KMS-11 (cell line): ENCODE results near the gene MYRF.

ENCODE experiments used
- H2AFZ ChIP-seq: fragments of 200-600 bp; sonication (generic); 2 replicates; pipeline ENCODE4 v1.6.1; 2016; ENCODE audit warnings: antibody characterized with exemption, mixed run types, low read depth
- H3K27ac ChIP-seq: fragments of 200-600 bp; sonication (generic); 2 replicates; pipeline ENCODE4 v1.6.1; 2016; ENCODE audit warnings: mild to moderate bottlenecking, mixed run types
- H3K27me3 ChIP-seq: fragments of 200-600 bp; sonication (generic); 2 replicates; pipeline ENCODE4 v1.6.1; 2017; ENCODE audit warnings: mild to moderate bottlenecking, low read depth, mixed run types, moderate library complexity; ENCODE audit not compliant: insufficient read depth
- H3K36me3 ChIP-seq: fragments of 200-600 bp; sonication (generic); 2 replicates; pipeline ENCODE4 v1.6.1; 2017; ENCODE audit warnings: mild to moderate bottlenecking, mixed run types; ENCODE audit not compliant: insufficient read depth
- H3K4me1 ChIP-seq: fragments of 200-600 bp; sonication (generic); 2 replicates; pipeline ENCODE4 v1.6.1; 2016; ENCODE audit warnings: mild to moderate bottlenecking, low read depth, mixed run types; ENCODE audit not compliant: poor library complexity, severe bottlenecking
- H3K4me2 ChIP-seq: fragments of 200-600 bp; sonication (generic); 2 replicates; pipeline ENCODE4 v1.7.0; 2016; ENCODE audit warnings: mild to moderate bottlenecking, mixed run types
- H3K4me3 ChIP-seq: fragments of 200-600 bp; sonication (generic); IDR thresholded peaks from 2 replicates; pipeline ENCODE4 v1.6.1; 2017; ENCODE audit warnings: low read depth, low read length, mixed read lengths; ENCODE audit not compliant: insufficient read depth
- H3K79me2 ChIP-seq: fragments of 200-600 bp; sonication (generic); 2 replicates; pipeline ENCODE4 v1.6.1; 2016; ENCODE audit warnings: low read depth, mixed run types; ENCODE audit not compliant: insufficient read depth
- H3K9ac ChIP-seq: fragments of 200-600 bp; sonication (generic); 2 replicates; pipeline ENCODE4 v1.6.1; 2016; ENCODE audit warnings: mild to moderate bottlenecking, mixed run types
- H4K20me1 ChIP-seq: fragments of 200-600 bp; sonication (generic); 2 replicates; pipeline ENCODE4 v1.6.1; 2016; ENCODE audit warnings: mild to moderate bottlenecking, mixed run types; ENCODE audit not compliant: insufficient read depth
- TF ChIP-seq, protein P1 (sequence below): fragments of 200-600 bp; sonication (generic); conservative IDR thresholded peaks from 2 replicates; pipeline ENCODE4 v1.6.1; 2017; ENCODE audit warnings: low read depth, mild to moderate bottlenecking, antibody characterized with exemption, low read length, moderate library complexity, mixed read lengths

Gene MYRF

GRCh38 chr11:61714316-61714715 is 38.1 kb upstream of the MYRF start:
- Histone ChIP-seq H2AFZ (no peak overlapping the region), H3K27me3 (peaks cover 69% of the 10 kb centered on the region), H3K4me3 (no peak overlapping the region), H3K9ac (no peak overlapping the region), H3K4me2 (no peak overlapping the region), H3K79me2 (no peaks in the 10 kb centered on the region), H4K20me1 (no peaks in the 10 kb centered on the region), H3K36me3 (no peaks in the 10 kb centered on the region), H3K27ac (no peak overlapping the region), H3K4me1 (no peaks in the 10 kb centered on the region)
- TF ChIP-seq, protein P1, sequence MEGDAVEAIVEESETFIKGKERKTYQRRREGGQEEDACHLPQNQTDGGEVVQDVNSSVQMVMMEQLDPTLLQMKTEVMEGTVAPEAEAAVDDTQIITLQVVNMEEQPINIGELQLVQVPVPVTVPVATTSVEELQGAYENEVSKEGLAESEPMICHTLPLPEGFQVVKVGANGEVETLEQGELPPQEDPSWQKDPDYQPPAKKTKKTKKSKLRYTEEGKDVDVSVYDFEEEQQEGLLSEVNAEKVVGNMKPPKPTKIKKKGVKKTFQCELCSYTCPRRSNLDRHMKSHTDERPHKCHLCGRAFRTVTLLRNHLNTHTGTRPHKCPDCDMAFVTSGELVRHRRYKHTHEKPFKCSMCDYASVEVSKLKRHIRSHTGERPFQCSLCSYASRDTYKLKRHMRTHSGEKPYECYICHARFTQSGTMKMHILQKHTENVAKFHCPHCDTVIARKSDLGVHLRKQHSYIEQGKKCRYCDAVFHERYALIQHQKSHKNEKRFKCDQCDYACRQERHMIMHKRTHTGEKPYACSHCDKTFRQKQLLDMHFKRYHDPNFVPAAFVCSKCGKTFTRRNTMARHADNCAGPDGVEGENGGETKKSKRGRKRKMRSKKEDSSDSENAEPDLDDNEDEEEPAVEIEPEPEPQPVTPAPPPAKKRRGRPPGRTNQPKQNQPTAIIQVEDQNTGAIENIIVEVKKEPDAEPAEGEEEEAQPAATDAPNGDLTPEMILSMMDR: no peak

DNA sequence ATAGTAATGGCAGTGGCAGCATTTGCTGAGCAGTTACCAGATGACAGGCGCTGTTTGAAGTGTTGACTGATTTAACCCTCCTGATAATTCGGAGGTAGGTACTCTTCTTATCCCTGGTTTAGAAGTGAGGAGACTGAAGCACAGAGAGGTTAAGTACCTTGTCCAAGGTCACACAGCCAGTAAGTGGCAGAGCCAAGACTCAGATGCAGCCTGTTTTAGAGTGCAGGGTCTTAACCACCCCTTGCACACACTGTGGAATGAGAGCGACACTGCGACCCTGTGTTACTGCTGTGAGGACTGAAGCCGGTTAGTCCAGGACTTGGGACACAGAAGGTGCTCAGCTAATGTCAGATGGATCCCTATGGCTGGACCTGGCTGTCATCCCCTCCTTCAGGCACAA is 37.5 kb upstream of the MYRF start:
- Histone ChIP-seq H3K9ac (no peak overlapping the region), H3K36me3 (no peaks in the 10 kb centered on the region), H3K27me3 (peaks cover 63% of the 10 kb centered on the region), H3K27ac (no peak overlapping the region), H3K4me2 (no peak overlapping the region), H3K79me2 (no peaks in the 10 kb centered on the region), H4K20me1 (no peaks in the 10 kb centered on the region), H2AFZ (no peak overlapping the region), H3K4me1 (no peaks in the 10 kb centered on the region), H3K4me3 (no peak overlapping the region)
- TF ChIP-seq, protein P1: no peak

GRCh38 chr11:61715867-61716266 is 36.6 kb upstream of the MYRF start:
- no peak overlapping the region for H3K27ac ChIP-seq

GRCh38 chr11:61716478-61717285 is 35.8 kb upstream of the MYRF start:
- H3K9ac ChIP-seq: no peak overlapping the region
- no peaks in the 10 kb centered on the region for H4K20me1 ChIP-seq
- H3K27me3 ChIP-seq: peaks cover 46% of the 10 kb centered on the region
- H3K4me3 ChIP-seq: no peak overlapping the region
- H3K36me3 ChIP-seq: no peaks in the 10 kb centered on the region
- no peak overlapping the region for H2AFZ ChIP-seq
- TF ChIP-seq, protein P1: no peak
- H3K4me2 ChIP-seq: no peak overlapping the region
- no peak overlapping the region for H3K27ac ChIP-seq
- H3K79me2 ChIP-seq: no peaks in the 10 kb centered on the region
- H3K4me1 ChIP-seq: no peaks in the 10 kb centered on the region

More at GRCh38 chr11:61715867-61716266, 36.6 kb upstream of the MYRF start:
- Histone ChIP-seq H3K27me3 (peaks cover 54% of the 10 kb centered on the region), H3K4me2 (no peak overlapping the region), H4K20me1 (no peaks in the 10 kb centered on the region), H3K9ac (no peak overlapping the region), H3K4me1 (no peaks in the 10 kb centered on the region), H2AFZ (no peak overlapping the region), H3K79me2 (no peaks in the 10 kb centered on the region), H3K36me3 (no peaks in the 10 kb centered on the region), H3K4me3 (no peak overlapping the region)
- TF ChIP-seq, protein P1: no peak
